Neuronal stem cell (in vitro differentiated cells): ENCODE data around the gene HTRA3.

Source experiments
- DNase-seq: peaks from one replicate; pipeline ENCODE4 v3.0.0-alpha.2; 2013; ENCODE audit warnings: low spot score
- H2AFZ ChIP-seq: one replicate; pipeline ENCODE4 v1.6.1; 2013; ENCODE audit warnings: mild to moderate bottlenecking, low read length, inconsistent platforms
- H2AK5ac ChIP-seq: 2 replicates; pipeline ENCODE4 v1.6.1; 2013; ENCODE audit warnings: low read depth, mild to moderate bottlenecking, inconsistent platforms, low read length, moderate library complexity, mixed read lengths
- H2BK120ac ChIP-seq: 2 replicates; pipeline ENCODE4 v1.6.1; 2013; ENCODE audit warnings: low read depth, mild to moderate bottlenecking, inconsistent platforms, low read length, moderate library complexity, mixed read lengths
- H2BK12ac ChIP-seq: one replicate; pipeline ENCODE4 v1.6.1; 2013; ENCODE audit warnings: low read length, inconsistent platforms
- H2BK15ac ChIP-seq: 2 replicates; pipeline ENCODE4 v1.6.1; 2013; ENCODE audit warnings: mild to moderate bottlenecking, low read length, inconsistent platforms, mixed read lengths
- H2BK5ac ChIP-seq: one replicate; pipeline ENCODE4 v1.6.1; 2013; ENCODE audit warnings: inconsistent platforms, mild to moderate bottlenecking, low read length, moderate library complexity
- H3K14ac ChIP-seq: one replicate; pipeline ENCODE4 v1.6.1; 2013; ENCODE audit warnings: low read length, inconsistent platforms
- H3K18ac ChIP-seq: 2 replicates; pipeline ENCODE4 v1.6.1; 2013; ENCODE audit warnings: low read length, inconsistent platforms
- H3K23ac ChIP-seq: 2 replicates; pipeline ENCODE4 v1.6.1; 2013; ENCODE audit warnings: low read depth, mild to moderate bottlenecking, mixed read lengths, low read length, inconsistent platforms; ENCODE audit not compliant: poor library complexity
- H3K27ac ChIP-seq: replicated peaks from 3 replicates; pipeline ENCODE4 v1.5.1; 2013; ENCODE audit warnings: low read length, inconsistent platforms
- H3K27me3 ChIP-seq, 3 experiments: 2 replicates each; pipeline ENCODE4 v1.6.1; 2013; ENCODE audit warnings: low read length in 3 of 3, mild to moderate bottlenecking in 2 of 3, inconsistent platforms in 1 of 3, low read depth in 1 of 3, mixed read lengths in 1 of 3, moderate library complexity in 1 of 3; ENCODE audit not compliant: control insufficient read depth in 3 of 3, insufficient read depth in 3 of 3
- H3K36me3 ChIP-seq, 2 donors: replicated peaks in 1 of 2; 2 replicates each; pipeline ENCODE4 v1.6.1; 2013; ENCODE audit warnings: low read length in 2 of 2; ENCODE audit not compliant: control insufficient read depth in 2 of 2, insufficient read depth in 2 of 2
- H3K4ac ChIP-seq: 2 replicates; pipeline ENCODE4 v1.6.1; 2013; ENCODE audit warnings: inconsistent platforms, mild to moderate bottlenecking, low read length, moderate library complexity
- H3K4me1 ChIP-seq, 2 donors: 1 replicate in 1 of 2; 2 replicates in 1 of 2; pipeline ENCODE4 v1.6.1; 2013; ENCODE audit warnings: low read length in 2 of 2, low read depth in 1 of 2; ENCODE audit not compliant: control insufficient read depth in 2 of 2, insufficient read depth in 1 of 2
- H3K4me2 ChIP-seq: one replicate; pipeline ENCODE4 v1.6.1; 2013; ENCODE audit warnings: mild to moderate bottlenecking, low read length, inconsistent platforms; ENCODE audit not compliant: insufficient read depth, poor library complexity, severe bottlenecking
- H3K4me3 ChIP-seq, 2 donors: 2 replicates each; pipeline ENCODE4 v1.5.1; 2013; ENCODE audit warnings: low read length in 2 of 2, mild to moderate bottlenecking in 2 of 2, inconsistent platforms in 1 of 2, moderate library complexity in 1 of 2
- H3K79me1 ChIP-seq: one replicate; pipeline ENCODE4 v1.6.1; 2013; ENCODE audit warnings: low read depth, mild to moderate bottlenecking, inconsistent platforms, low read length, moderate library complexity
- H3K9ac ChIP-seq: one replicate; pipeline ENCODE4 v1.6.1; 2013; ENCODE audit warnings: mild to moderate bottlenecking, low read depth, low read length, inconsistent platforms; ENCODE audit not compliant: poor library complexity
- H3K9me3 ChIP-seq, 2 donors: replicated peaks in 1 of 2; 2 replicates each; pipeline versions ENCODE3 to v1.6.1; 2013; ENCODE audit warnings: low read length in 2 of 2, mild to moderate bottlenecking in 2 of 2, inconsistent platforms in 1 of 2, low read depth in 1 of 2, mixed read lengths in 1 of 2, moderate library complexity in 1 of 2; ENCODE audit not compliant: control insufficient read depth in 2 of 2, insufficient read depth in 1 of 2
- H4K8ac ChIP-seq: one replicate; pipeline ENCODE4 v1.6.1; 2013; ENCODE audit warnings: low read depth, mild to moderate bottlenecking, inconsistent platforms, low read length, moderate library complexity
- H4K91ac ChIP-seq: one replicate; pipeline ENCODE4 v1.6.1; 2013; ENCODE audit warnings: low read length, low read depth, mild to moderate bottlenecking, inconsistent platforms; ENCODE audit not compliant: poor library complexity
- WGBS, 2 donors: extraction: QIAGEN DNeasy Blood & Tissue Kit; methylation state at CpG; one replicate each; pipeline ENCODE4 v1.1.7; 2013; ENCODE audit warnings: missing lambda C conversion rate in 2 of 2, mixed read lengths in 1 of 2; ENCODE audit not compliant: insufficient read length in 2 of 2, insufficient replicate concordance in 1 of 2; ENCODE audit errors: extremely low coverage in 2 of 2; 5-methylcytosine and 5-hydroxymethylcytosine counted together

The HTRA3 gene

GRCh38 chr4:8345053-8345945 lies 75.7 kb downstream of the HTRA3 start:
- Histone ChIP-seq H3K27ac (no peak overlapping the region), H3K79me1 (no peaks in the 10 kb centered on the region), H2BK120ac (no peak overlapping the region), H3K18ac (peak overlapping the region; percentile 52), H3K4ac (no peak overlapping the region), H3K27me3 (no peaks in the 10 kb centered on the region), H3K9ac (no peak overlapping the region), H2BK12ac (no peak overlapping the region), H3K36me3 (no peaks in the 10 kb centered on the region), H3K4me1 (peaks cover 0 to 4% of the 10 kb centered on the region in 2 donors), H3K23ac (no peak overlapping the region), H3K4me2 (no peak overlapping the region), H2AK5ac (peak overlapping the region; percentile 59), H4K91ac (peak overlapping the region; percentile 46), H2AFZ (no peak overlapping the region), H3K9me3 (peaks cover 3% of the 10 kb centered on the region in 2 donors), H2BK15ac (no peak overlapping the region), H3K4me3 (no peak overlapping the region), H3K14ac (peak overlapping the region; percentile 84), H4K8ac (no peak overlapping the region), H2BK5ac (no peak overlapping the region)
- DNase-seq, result no peak
- no CpG with 5 or more reads among the region's 34 CpGs for WGBS, 2 donors

- no CpG with 5 or more reads among the region's 39 CpGs for WGBS, 2 donors
- H3K36me3 ChIP-seq, result no peaks in the 10 kb centered on the region
- no peak overlapping the region for H2BK12ac ChIP-seq
Observed at GRCh38 chr4:8345946-8346814, 76.6 kb downstream of the HTRA3 start.

GRCh38 chr4:8346838-8347605 lies 77.5 kb downstream of the HTRA3 start:
- H2BK5ac ChIP-seq, result no peak overlapping the region
- no CpG with 5 or more reads among the region's 16 CpGs for WGBS, 2 donors

More at GRCh38 chr4:8345946-8346814, 76.6 kb downstream of the HTRA3 start:
- H3K4ac ChIP-seq, result no peak overlapping the region
- H3K27me3 ChIP-seq, result no peaks in the 10 kb centered on the region
- peaks cover 0 to 3% of the 10 kb centered on the region in 2 donors for H3K4me1 ChIP-seq
- H3K14ac ChIP-seq, result peak overlapping the region; percentile 84
- H3K9me3 ChIP-seq, result peaks cover 3% of the 10 kb centered on the region in 2 donors
- H2AK5ac ChIP-seq, result peak overlapping the region; percentile 59
- H4K91ac ChIP-seq, result no peak overlapping the region
- H3K23ac ChIP-seq, result no peak overlapping the region
- no peak overlapping the region for H3K27ac ChIP-seq
- H2BK120ac ChIP-seq, result no peak overlapping the region
- no peak overlapping the region for H3K4me3 ChIP-seq
- H3K9ac ChIP-seq, result peak overlapping the region; percentile 35
- peak overlapping the region; percentile 52 for H3K18ac ChIP-seq
- no peaks in the 10 kb centered on the region for H3K79me1 ChIP-seq
- no peak overlapping the region for H2BK5ac ChIP-seq
- H2AFZ ChIP-seq, result no peak overlapping the region
- no peak overlapping the region for H3K4me2 ChIP-seq
- DNase-seq, result no peak
- H4K8ac ChIP-seq, result no peak overlapping the region
- H2BK15ac ChIP-seq, result no peak overlapping the region

More at GRCh38 chr4:8346838-8347605, 77.5 kb downstream of the HTRA3 start:
- Histone ChIP-seq H3K27ac (no peak overlapping the region), H3K14ac (no peak overlapping the region), H2AFZ (no peak overlapping the region), H3K23ac (no peak overlapping the region), H3K4me1 (peaks cover 3 to 5% of the 10 kb centered on the region in 2 donors), H2BK12ac (no peak overlapping the region), H3K27me3 (no peaks in the 10 kb centered on the region), H2BK15ac (peak overlapping the region; percentile 35), H3K4me2 (no peak overlapping the region), H4K8ac (no peak overlapping the region), H3K4me3 (no peak overlapping the region), H3K79me1 (no peaks in the 10 kb centered on the region), H3K4ac (no peak overlapping the region), H3K9ac (no peak overlapping the region), H3K9me3 (peaks cover 0 to 3% of the 10 kb centered on the region in 2 donors), H3K36me3 (no peaks in the 10 kb centered on the region), H2AK5ac (peak overlapping the region; percentile 42), H2BK120ac (no peak overlapping the region), H4K91ac (no peak overlapping the region), H3K18ac (peak overlapping the region; percentile 68)
- DNase-seq, result no peak
